ENCODE measurements around the gene PCSK5.

- no peak for TF ChIP-seq CTCF (IDR thresholded peaks at IDR 0.05)
- TF ChIP-seq POLR2A (IDR thresholded peaks at IDR 0.05) = no peak
These were observed 469.3 kb downstream of the PCSK5 start for GRCh38 chr9:76359766-76360165.

Measured in adrenal gland (tissue), 5 donors.